GM23338 (cell line): ENCODE results near the gene FASTKD1. TPM values are rescaled to one million over a fixed set of nuclear protein-coding genes. Genes with fewer than 3 reads are reported as not detected.

Source experiments
- ATAC-seq: fragments of 200-7000 bp; cut with Tn5 transposase; 3 replicates; pipeline ENCODE4 v1.9.1; 2020
- DNase-seq: peaks from one replicate; pipeline ENCODE4 v3.0.0-alpha.2; 2015; ENCODE audit warnings: low spot score
- H2AFZ ChIP-seq: fragments of 200-600 bp; sonication (generic); 2 replicates; pipeline ENCODE4 v1.8.0; 2016; ENCODE audit warnings: antibody characterized with exemption, mild to moderate bottlenecking, moderate library complexity
- H3F3A ChIP-seq: fragments of 200-600 bp; sonication (generic); replicated peaks from 2 replicates; pipeline ENCODE4 v1.8.0; 2017; ENCODE audit warnings: antibody characterized with exemption, mixed run types, low read depth
- H3K27ac ChIP-seq: fragments of 200-600 bp; sonication (generic); 2 replicates; pipeline ENCODE4 v1.6.1; 2016; ENCODE audit warnings: low read depth
- H3K27me3 ChIP-seq: fragments of 200-600 bp; sonication (generic); 2 replicates; pipeline ENCODE4 v1.8.0; 2016; ENCODE audit warnings: mild to moderate bottlenecking, mixed run types, moderate library complexity; ENCODE audit not compliant: insufficient read depth
- H3K36me3 ChIP-seq: fragments of 200-600 bp; sonication (generic); 2 replicates; pipeline ENCODE4 v1.8.0; 2016; ENCODE audit warnings: mild to moderate bottlenecking; ENCODE audit not compliant: insufficient read depth
- H3K4me1 ChIP-seq: fragments of 200-600 bp; sonication (generic); 2 replicates; pipeline ENCODE4 v1.8.0; 2016; ENCODE audit warnings: mild to moderate bottlenecking, moderate library complexity; ENCODE audit not compliant: insufficient read depth
- H3K4me2 ChIP-seq: fragments of 200-600 bp; sonication (generic); 2 replicates; pipeline ENCODE4 v1.7.1; 2017; ENCODE audit warnings: mixed run types
- H3K4me3 ChIP-seq: fragments of 200-600 bp; sonication (generic); 2 replicates; pipeline ENCODE4 v1.6.1; 2016; ENCODE audit warnings: mixed run types
- H3K79me2 ChIP-seq: fragments of 200-600 bp; sonication (generic); replicated peaks from 2 replicates; pipeline ENCODE4 v1.8.0; 2017; ENCODE audit warnings: mild to moderate bottlenecking; ENCODE audit not compliant: insufficient read depth
- H3K9me2 ChIP-seq: fragments of 200-600 bp; sonication (generic); 2 replicates; pipeline ENCODE4 v1.8.0; 2017; ENCODE audit not compliant: insufficient read depth
- H4K20me1 ChIP-seq: fragments of 200-600 bp; sonication (generic); replicated peaks from 2 replicates; pipeline ENCODE4 v1.8.0; 2017; ENCODE audit warnings: mild to moderate bottlenecking; ENCODE audit not compliant: insufficient read depth
- H3K27ac Mint-ChIP-seq: 2 replicates; pipeline ENCODE4 v1.8.0; 2020; ENCODE audit warnings: inconsistent platforms, mild to moderate bottlenecking, moderate library complexity, mixed read lengths
- H3K27me3 Mint-ChIP-seq: 3 replicates; pipeline ENCODE4 v1.8.0; 2022; ENCODE audit warnings: low read depth, mild to moderate bottlenecking, moderate library complexity, mixed read lengths, inconsistent platforms; ENCODE audit not compliant: insufficient read depth, poor library complexity
- H3K36me3 Mint-ChIP-seq: 3 replicates; pipeline ENCODE4 v1.8.0; 2021; ENCODE audit warnings: low read depth, mild to moderate bottlenecking, inconsistent platforms, moderate library complexity, mixed read lengths
- H3K4me1 Mint-ChIP-seq: 3 replicates; pipeline ENCODE4 v1.8.0; 2020; ENCODE audit warnings: mild to moderate bottlenecking, inconsistent platforms, mixed read lengths
- H3K4me3 Mint-ChIP-seq: 3 replicates; pipeline ENCODE4 v1.8.0; 2021; ENCODE audit warnings: moderate library complexity, mild to moderate bottlenecking, inconsistent platforms, mixed read lengths
- H3K9me3 Mint-ChIP-seq: 3 replicates; pipeline ENCODE4 v1.8.0; 2020; ENCODE audit warnings: moderate library complexity, mild to moderate bottlenecking, inconsistent platforms, mixed read lengths
- CREB1 ChIP-seq: fragments of 250-450 bp; sonication (Bioruptor Pico); IDR thresholded peaks from 2 replicates; pipeline ENCODE4 v1.5.0; 2020; ENCODE audit warnings: low read depth, mild to moderate bottlenecking, moderate library complexity
- STAT1 ChIP-seq: IDR thresholded peaks from one replicate; pipeline ENCODE4 v1.6.1; 2016; ENCODE audit warnings: antibody characterized with exemption; ENCODE audit not compliant: unreplicated experiment
- ZNF114 ChIP-seq: fragments of 250-450 bp; sonication (Bioruptor Pico); IDR thresholded peaks from 2 replicates; pipeline ENCODE4 v1.5.0; 2020; ENCODE audit warnings: mild to moderate bottlenecking, moderate library complexity
- polyA plus RNA-seq: library from polyadenylated mRNA; unstranded; fragments of >200 nt; fragmentation: Nextera tagmentation; extraction: Ambion mirVana; gene quantifications from 2 replicates; pipeline ENCODE4 v1.2.1, GENCODE V29; 2016
- total RNA-seq: library from RNA; depleted of rRNA; stranded (reverse); fragments of >200 nt; shearing (Covaris generic); gene quantifications from 2 replicates; pipeline ENCODE4 v1.2.3, GENCODE V29; 2014
- TF ChIP-seq, protein P1 (sequence below): fragments of 250-450 bp; sonication (Bioruptor Pico); IDR thresholded peaks from 2 replicates; pipeline ENCODE4 v1.5.0; 2020; ENCODE audit warnings: mild to moderate bottlenecking, moderate library complexity
- TF ChIP-seq, protein P2 (sequence below): IDR thresholded peaks from 2 replicates; pipeline ENCODE4 v1.6.1; 2016; ENCODE audit warnings: antibody characterized with exemption
- TF ChIP-seq, protein P3 (sequence below): IDR thresholded peaks from one replicate; pipeline ENCODE4 v1.6.1; 2018; ENCODE audit warnings: antibody characterized with exemption; ENCODE audit not compliant: unreplicated experiment

The FASTKD1 gene
- total and polyA plus RNA-seq, 2 experiments from 2014 or later = 49.0 to 53.3 TPM

DNA sequence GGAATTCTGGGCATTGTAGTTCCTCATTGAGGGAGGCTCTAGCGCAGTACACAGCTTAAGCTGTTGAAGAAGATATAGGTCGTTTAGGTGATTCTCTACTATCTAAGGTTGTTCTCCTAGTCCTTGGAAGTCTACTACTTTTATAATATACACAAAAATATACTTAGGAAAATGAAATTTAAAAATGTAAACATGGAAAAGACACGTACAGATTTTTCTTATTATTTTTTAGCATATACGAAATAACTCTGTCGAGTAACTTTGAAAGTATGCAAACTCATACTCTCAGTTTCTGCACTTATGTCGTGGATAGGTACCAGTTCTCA is 272 bp upstream of the FASTKD1 start (continued):
- TF ChIP-seq, protein P1, sequence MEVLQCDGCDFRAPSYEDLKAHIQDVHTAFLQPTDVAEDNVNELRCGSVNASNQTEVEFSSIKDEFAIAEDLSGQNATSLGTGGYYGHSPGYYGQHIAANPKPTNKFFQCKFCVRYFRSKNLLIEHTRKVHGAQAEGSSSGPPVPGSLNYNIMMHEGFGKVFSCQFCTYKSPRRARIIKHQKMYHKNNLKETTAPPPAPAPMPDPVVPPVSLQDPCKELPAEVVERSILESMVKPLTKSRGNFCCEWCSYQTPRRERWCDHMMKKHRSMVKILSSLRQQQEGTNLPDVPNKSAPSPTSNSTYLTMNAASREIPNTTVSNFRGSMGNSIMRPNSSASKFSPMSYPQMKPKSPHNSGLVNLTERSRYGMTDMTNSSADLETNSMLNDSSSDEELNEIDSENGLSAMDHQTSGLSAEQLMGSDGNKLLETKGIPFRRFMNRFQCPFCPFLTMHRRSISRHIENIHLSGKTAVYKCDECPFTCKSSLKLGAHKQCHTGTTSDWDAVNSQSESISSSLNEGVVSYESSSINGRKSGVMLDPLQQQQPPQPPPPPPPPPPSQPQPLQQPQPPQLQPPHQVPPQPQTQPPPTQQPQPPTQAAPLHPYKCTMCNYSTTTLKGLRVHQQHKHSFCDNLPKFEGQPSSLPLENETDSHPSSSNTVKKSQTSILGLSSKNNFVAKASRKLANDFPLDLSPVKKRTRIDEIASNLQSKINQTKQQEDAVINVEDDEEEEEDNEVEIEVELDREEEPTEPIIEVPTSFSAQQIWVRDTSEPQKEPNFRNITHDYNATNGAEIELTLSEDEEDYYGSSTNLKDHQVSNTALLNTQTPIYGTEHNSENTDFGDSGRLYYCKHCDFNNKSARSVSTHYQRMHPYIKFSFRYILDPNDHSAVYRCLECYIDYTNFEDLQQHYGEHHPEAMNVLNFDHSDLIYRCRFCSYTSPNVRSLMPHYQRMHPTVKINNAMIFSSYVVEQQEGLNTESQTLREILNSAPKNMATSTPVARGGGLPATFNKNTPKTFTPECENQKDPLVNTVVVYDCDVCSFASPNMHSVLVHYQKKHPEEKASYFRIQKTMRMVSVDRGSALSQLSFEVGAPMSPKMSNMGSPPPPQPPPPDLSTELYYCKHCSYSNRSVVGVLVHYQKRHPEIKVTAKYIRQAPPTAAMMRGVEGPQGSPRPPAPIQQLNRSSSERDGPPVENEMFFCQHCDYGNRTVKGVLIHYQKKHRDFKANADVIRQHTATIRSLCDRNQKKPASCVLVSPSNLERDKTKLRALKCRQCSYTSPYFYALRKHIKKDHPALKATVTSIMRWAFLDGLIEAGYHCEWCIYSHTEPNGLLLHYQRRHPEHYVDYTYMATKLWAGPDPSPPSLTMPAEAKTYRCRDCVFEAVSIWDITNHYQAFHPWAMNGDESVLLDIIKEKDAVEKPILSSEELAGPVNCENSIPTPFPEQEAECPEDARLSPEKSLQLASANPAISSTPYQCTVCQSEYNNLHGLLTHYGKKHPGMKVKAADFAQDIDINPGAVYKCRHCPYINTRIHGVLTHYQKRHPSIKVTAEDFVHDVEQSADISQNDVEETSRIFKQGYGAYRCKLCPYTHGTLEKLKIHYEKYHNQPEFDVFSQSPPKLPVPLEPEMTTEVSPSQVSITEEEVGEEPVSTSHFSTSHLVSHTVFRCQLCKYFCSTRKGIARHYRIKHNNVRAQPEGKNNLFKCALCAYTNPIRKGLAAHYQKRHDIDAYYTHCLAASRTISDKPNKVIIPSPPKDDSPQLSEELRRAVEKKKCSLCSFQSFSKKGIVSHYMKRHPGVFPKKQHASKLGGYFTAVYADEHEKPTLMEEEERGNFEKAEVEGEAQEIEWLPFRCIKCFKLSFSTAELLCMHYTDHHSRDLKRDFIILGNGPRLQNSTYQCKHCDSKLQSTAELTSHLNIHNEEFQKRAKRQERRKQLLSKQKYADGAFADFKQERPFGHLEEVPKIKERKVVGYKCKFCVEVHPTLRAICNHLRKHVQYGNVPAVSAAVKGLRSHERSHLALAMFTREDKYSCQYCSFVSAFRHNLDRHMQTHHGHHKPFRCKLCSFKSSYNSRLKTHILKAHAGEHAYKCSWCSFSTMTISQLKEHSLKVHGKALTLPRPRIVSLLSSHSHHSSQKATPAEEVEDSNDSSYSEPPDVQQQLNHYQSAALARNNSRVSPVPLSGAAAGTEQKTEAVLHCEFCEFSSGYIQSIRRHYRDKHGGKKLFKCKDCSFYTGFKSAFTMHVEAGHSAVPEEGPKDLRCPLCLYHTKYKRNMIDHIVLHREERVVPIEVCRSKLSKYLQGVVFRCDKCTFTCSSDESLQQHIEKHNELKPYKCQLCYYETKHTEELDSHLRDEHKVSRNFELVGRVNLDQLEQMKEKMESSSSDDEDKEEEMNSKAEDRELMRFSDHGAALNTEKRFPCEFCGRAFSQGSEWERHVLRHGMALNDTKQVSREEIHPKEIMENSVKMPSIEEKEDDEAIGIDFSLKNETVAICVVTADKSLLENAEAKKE (CRISPR knock-in tag) = no peak
- TF ChIP-seq CREB1 (CRISPR knock-in tag) = no peak

DNA sequence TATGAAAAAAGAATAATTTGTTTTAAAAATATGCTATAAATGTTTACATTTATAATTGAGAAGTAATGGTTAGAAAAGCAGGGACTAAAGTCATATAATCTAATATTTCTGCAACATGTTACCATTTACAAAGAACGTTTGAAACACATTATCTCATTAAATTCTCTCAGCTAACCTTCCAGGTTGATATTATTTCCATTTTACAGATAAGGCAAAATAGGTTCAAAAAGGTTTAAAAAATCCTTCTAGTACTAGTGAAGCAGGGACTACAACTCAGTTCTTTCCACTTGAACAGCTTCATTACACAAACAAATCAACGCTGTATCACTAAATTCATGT is 875 bp downstream of the FASTKD1 start:
- H3K4me1 ChIP-seq = no peaks in the 10 kb centered on the region
- H3K27me3 ChIP-seq = no peaks in the 10 kb centered on the region
- H3K4me3 ChIP-seq = peak overlapping the region; percentile 61
- H3K9me2 ChIP-seq = no peaks in the 10 kb centered on the region
- H3F3A ChIP-seq = 0 out of 2 replicates have a peak, but pooled peaks cover 4% of the 10 kb centered on the region
- H3K4me2 ChIP-seq = peak overlapping the region; percentile 84
- no peaks in the 10 kb centered on the region for H3K36me3 ChIP-seq
- peaks cover 5% of the 10 kb centered on the region for H3K27me3 Mint-ChIP-seq
- H3K4me1 Mint-ChIP-seq = peaks cover 5% of the 10 kb centered on the region; the same call in 2 of the 3 replicates
- H3K9me3 Mint-ChIP-seq = peaks cover 18% of the 10 kb centered on the region
- peak overlapping the region; percentile 98 for H3K4me3 Mint-ChIP-seq
- peak overlapping the region; percentile 97 for H3K27ac Mint-ChIP-seq
- peaks cover 7% of the 10 kb centered on the region; the same call in 1 of the 3 replicates for H3K36me3 Mint-ChIP-seq
- peaks cover 50% of the 10 kb centered on the region for H3K79me2 ChIP-seq
- H2AFZ ChIP-seq = peak overlapping the region; percentile 88
- DNase-seq (no peak), ATAC-seq (no peak)
- H3K27ac ChIP-seq = no peak overlapping the region
- peaks cover 9% of the 10 kb centered on the region; the same call in 1 of the 2 replicates for H4K20me1 ChIP-seq
- TF ChIP-seq, protein P2, sequence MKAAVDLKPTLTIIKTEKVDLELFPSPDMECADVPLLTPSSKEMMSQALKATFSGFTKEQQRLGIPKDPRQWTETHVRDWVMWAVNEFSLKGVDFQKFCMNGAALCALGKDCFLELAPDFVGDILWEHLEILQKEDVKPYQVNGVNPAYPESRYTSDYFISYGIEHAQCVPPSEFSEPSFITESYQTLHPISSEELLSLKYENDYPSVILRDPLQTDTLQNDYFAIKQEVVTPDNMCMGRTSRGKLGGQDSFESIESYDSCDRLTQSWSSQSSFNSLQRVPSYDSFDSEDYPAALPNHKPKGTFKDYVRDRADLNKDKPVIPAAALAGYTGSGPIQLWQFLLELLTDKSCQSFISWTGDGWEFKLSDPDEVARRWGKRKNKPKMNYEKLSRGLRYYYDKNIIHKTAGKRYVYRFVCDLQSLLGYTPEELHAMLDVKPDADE = no peak
- TF ChIP-seq, protein P3, sequence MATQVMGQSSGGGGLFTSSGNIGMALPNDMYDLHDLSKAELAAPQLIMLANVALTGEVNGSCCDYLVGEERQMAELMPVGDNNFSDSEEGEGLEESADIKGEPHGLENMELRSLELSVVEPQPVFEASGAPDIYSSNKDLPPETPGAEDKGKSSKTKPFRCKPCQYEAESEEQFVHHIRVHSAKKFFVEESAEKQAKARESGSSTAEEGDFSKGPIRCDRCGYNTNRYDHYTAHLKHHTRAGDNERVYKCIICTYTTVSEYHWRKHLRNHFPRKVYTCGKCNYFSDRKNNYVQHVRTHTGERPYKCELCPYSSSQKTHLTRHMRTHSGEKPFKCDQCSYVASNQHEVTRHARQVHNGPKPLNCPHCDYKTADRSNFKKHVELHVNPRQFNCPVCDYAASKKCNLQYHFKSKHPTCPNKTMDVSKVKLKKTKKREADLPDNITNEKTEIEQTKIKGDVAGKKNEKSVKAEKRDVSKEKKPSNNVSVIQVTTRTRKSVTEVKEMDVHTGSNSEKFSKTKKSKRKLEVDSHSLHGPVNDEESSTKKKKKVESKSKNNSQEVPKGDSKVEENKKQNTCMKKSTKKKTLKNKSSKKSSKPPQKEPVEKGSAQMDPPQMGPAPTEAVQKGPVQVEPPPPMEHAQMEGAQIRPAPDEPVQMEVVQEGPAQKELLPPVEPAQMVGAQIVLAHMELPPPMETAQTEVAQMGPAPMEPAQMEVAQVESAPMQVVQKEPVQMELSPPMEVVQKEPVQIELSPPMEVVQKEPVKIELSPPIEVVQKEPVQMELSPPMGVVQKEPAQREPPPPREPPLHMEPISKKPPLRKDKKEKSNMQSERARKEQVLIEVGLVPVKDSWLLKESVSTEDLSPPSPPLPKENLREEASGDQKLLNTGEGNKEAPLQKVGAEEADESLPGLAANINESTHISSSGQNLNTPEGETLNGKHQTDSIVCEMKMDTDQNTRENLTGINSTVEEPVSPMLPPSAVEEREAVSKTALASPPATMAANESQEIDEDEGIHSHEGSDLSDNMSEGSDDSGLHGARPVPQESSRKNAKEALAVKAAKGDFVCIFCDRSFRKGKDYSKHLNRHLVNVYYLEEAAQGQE = no peak
- TF ChIP-seq STAT1 = no peak
- TF ChIP-seq ZNF114 = no peak
